ENCODE data around the gene OSBP2.

OSBP2 gene

GRCh38 chr22:30884211-30885000, 189.7 kb downstream of the OSBP2 start:
- no peak for DNase-seq

DNA sequence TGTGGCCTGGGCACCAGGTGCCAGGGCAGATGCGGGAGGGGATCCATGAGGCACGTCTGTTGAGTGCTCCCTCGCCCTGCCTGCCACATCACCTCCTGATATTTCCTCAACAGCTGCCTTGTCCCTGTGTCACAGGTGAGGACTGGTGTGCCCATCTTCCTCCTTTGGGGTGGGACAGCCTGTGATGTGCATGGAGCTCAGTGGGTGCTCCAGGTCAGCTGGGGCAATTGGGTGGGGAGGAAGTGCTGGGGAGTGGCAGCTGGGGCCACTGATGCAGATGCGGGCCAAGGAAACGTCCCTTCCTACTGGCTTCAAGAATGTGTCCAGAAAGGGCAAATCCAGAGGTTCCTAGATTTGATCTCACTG, 190.3 kb downstream of the OSBP2 start:
- DNase-seq: no peak

- no peak for DNase-seq
Measured at GRCh38 chr22:30885591-30885990, 190.9 kb downstream of the OSBP2 start.

GRCh38 chr22:30887453-30887852, 192.8 kb downstream of the OSBP2 start:
- no peak for DNase-seq

DNA sequence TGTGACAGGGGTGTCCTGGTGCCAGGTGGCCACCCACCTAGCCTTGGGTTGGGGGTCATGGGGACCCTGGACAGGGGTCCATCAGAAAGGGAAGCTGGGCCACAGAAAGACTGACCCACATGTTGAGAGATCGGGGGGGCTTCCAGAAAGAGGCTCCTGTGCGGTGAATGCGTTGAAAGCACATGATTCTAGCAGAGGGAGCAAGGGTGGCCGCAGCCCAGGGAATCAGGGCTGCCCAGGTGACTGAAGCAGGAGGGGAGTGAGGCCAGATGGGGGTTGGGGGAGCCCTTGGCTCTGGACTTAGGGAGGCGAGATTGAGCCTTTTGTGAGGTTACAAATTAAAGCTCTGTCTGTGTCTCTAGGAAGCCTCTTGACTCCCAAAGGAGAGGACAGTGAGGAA, 193.2 kb downstream of the OSBP2 start:
- DNase-seq: no peak

DNA sequence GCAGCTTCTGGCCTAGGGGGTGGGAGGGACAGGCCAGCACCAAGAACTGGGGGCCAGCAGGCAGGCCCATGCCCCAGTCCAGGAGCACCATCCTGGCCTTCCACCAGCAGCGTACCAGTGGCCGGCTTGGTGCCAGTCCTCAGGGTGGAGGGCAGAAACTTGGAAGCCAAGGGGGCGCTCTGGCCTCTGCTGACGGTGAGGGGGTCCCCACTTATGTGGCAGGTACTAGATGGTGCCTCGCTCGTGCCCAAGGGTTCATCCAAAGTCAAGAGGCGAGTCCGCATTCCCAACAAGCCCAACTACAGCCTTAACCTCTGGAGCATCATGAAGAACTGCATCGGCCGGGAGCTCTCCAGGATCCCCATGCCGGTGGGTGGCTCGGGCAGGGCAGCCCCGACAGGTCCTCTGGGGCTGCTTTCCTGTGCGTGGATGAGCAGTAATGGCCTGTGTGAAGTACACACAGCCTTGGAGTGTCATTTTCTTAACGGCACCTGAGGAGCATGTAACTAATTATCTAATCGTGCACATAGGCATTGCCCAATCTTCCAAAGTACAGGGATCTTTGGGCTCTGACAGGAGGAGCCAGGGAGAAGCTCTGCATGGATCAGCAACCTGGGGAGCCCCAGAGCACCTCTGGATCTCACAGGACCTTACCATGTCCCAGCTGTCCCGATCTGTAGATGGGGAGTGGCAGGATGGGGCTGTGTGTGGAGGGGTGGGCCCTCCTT, 194.8 kb downstream of the OSBP2 start:
- DNase-seq: no peak

DNA sequence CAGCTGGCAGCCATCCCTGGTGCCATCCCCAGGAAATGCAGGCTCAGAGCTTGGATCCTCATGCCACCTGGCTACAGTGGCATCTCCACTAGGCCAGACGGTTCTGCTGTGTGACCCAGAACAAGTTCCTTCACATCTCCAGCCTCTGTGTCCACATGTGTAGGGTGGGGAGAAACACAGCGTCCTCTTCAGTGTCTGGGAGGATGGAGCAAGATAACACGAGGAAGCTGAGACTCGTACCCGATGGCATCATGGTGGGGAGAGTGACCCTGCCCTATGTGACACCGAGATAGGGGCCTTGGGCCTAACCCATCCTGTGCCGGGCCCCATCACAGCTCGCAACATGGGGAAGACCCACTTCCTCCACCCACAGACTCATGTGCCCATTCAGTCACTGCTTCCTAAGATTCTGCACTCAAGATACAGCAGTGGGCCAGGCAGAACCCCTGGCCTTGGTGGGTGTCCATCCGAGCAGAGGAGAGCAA, 195.4 kb downstream of the OSBP2 start:
- DNase-seq: no peak

GRCh38 chr22:30890686-30891442, 196.2 kb downstream of the OSBP2 start:
- DNase-seq: peak; percentile 26

- no peak for DNase-seq
Measured at GRCh38 chr22:30891443-30891755, 196.7 kb downstream of the OSBP2 start.

GRCh38 chr22:30891781-30892180, 197.1 kb downstream of the OSBP2 start:
- no peak for DNase-seq

- DNase-seq: no peak
Measured at GRCh38 chr22:30892286-30892685, 197.6 kb downstream of the OSBP2 start.

- no peak for DNase-seq
Measured at GRCh38 chr22:30892731-30893221, 198.1 kb downstream of the OSBP2 start.

GRCh38 chr22:30893434-30894370, 199.0 kb downstream of the OSBP2 start:
- DNase-seq: no peak

GRCh38 chr22:30894371-30894740, 199.7 kb downstream of the OSBP2 start:
- DNase-seq: no peak

- DNase-seq: no peak
Measured at GRCh38 chr22:30902496-30903357, 208.1 kb downstream of the OSBP2 start.

DNA sequence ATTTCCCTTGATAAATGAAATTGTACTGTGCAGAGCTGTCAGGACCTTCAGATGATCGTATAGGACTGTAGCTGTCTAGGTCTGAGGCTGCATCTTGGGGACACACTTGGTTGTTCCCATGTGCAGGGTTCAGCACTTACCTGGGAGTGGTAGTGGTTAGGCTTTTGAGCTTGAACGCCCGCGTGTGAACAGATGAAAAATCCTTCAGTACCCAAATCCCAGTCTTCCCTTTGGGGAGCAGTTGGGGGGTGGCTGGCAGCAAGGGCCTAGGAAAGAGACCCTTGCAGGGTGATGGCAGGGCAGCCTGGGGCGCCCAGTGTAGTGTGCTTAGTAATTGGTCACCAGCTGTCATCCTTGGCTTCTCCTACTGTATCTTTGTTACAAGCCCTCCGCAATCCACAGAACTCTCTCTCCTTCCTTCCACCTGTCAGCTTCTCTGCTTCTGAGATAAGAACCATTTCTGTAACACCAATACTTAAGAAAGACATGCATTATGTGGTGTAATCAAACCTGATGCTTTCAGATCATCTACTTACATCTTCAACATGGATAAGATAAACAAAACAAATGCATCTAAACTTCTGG, 209.3 kb downstream of the OSBP2 start:
- no peak for DNase-seq

DNA sequence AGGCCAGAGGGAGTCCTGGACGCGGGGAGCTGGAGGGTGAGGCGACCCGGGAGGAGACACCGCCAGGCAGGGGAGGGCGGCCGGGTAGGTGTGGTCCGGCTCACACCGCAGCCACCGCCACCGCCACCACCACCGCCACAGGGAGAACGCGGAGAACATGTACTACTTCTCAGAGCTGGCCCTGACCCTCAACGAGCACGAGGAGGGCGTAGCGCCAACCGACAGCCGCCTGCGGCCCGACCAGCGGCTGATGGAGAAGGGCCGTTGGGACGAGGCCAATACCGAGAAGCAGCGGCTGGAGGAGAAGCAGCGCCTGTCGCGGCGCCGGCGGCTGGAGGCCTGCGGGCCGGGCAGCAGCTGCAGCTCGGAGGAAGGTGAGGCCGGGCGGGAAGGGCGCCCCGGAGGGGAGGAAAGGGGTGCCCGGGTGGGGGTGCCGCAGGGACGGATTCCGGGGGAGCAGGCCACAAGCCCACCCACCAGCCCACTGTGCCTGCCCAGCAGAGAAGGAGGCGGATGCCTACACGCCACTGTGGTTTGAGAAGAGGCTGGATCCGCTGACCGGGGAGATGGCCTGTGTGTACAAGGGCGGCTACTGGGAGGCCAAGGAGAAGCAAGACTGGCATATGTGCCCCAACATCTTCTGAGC, 211.1 kb downstream of the OSBP2 start:
- no peak for DNase-seq

DNA sequence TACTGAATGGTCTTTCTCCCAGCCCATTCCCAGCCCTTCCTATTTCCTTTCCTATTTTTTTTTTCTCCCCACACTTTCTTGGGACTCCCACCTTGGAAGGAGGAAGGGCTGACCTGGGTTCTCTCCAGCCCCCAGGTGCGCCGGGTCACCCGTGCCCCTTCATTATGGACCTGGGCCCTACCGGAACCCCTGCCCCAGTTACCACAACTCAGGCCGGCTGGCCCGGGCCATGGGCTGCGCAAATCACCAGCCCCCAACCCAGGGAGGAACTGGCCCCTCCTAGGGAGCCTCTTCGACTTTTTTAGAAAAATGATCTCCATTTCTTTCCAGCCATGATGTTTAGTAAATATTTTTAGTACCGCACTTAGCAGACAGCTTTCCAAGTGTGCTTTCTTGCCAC, 211.7 kb downstream of the OSBP2 start:
- no peak for DNase-seq

DNA sequence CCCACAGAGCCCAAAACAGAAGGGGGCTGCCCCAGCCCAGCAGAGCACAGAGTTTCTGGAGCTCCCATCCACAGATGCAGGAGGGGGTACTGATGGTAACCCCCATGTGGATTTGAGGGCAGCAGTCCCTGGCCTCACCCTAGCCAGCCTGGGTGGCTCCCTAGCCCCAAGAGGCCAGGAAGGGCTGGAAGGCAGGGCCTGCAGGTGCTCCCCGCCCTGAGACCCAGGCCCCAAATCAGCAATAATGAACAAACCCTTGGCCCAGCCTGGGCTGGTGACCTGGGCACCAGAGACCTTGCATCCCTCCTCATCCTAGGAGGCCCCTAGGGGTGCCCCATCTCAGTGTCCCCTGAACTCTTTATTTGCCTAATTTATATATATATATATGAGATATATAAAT, 212.3 kb downstream of the OSBP2 start:
- DNase-seq: no peak

GRCh38 chr22:30908051-30908461, 213.4 kb downstream of the OSBP2 start:
- no peak for DNase-seq

- DNase-seq: no peak
Measured at GRCh38 chr22:30909306-30909705, 214.6 kb downstream of the OSBP2 start.
